ENCODE results near the gene MTHFD2. TPM values are rescaled to one million over a fixed set of nuclear protein-coding genes. Genes with fewer than 3 reads are reported as not detected.
"Not testable (repeated sequence)": the region's sequence is repeated elsewhere in the genome, so short reads cannot be mapped to it uniquely, and the experiment has no call there.

MTHFD2 gene
- total RNA-seq, 1 experiment from 2014 or later: 90.0 TPM

GRCh38 chr2:74197049-74197448, 1.4 kb upstream of the MTHFD2 start:
- no peak for DNase-seq (ENCODE audit: low read depth)

DNA sequence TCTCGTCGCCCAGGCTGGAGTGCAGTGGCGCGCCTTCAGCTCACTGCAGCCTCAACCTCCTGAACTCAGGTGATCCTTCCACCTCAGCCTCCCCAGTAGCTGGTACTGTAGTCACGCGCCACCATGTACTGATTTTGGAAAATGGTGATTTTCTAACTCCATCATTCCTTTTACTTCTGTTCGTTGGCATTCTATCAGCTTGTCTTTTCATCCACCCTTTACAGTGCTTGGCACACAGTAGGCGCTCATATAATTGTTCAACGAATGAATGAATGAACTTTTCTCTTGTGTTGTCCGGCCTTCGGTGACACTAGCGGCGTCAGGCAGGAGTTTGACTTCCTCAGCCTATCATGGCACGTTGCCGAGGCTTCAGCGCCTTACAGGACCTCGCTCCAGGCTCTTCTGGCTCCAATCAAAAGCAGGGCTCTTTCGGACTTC, 373 bp upstream of the MTHFD2 start:
- DNase-seq (ENCODE audit: low read depth): no peak

DNA sequence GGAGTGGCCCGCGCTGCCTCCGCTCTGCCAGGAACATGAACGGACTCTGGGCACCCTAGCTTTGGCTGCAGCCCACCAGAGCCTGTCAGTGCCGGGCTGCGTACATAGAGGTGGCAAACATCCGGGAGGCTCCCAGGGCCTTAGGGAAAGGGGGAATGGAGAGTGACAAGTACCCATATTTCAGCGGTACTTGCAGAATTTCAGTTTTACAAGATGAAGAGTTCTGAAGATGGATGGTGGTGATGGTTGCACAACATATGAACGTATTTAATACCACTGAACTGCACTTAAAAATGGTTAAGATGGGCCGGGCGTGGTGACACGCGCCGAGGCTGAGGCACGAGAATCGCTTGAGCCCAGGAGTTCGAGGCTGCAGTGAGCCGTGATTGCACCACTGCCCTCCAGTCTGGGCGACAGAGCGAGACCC, 873 bp downstream of the MTHFD2 start:
- no peak for DNase-seq (ENCODE audit: low read depth)

DNA sequence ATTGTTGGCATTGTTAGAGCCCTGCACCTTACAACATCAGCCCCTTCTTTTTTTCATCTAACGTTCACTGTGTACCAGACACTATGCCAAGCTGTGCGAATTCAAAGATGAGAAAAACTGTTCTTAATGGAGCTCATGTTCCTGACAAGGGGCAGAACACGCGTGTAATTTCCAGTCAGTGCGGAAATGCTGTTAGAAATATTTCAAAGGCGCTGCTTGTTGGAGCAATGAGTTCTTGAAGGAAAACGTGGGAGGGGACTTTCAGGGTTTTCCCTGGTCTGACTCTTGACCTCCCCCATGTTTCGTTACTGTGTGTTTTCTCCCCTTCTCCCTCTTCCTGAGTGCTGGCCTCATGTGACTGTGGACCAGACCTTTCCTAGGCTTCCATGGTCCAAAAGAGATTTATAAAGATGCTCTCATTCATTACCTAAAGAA, 1.5 kb downstream of the MTHFD2 start:
- DNase-seq (ENCODE audit: low read depth): peak; percentile 3

- DNase-seq (ENCODE audit: low read depth): no peak
These were observed 2.8 kb downstream of the MTHFD2 start for GRCh38 chr2:74201196-74201595.

GRCh38 chr2:74201596-74201995, 3.2 kb downstream of the MTHFD2 start:
- peak; percentile 35 for DNase-seq (ENCODE audit: low read depth)

GRCh38 chr2:74204436-74204835, 6.0 kb downstream of the MTHFD2 start:
- no peak for DNase-seq (ENCODE audit: low read depth)

- DNase-seq (ENCODE audit: low read depth): no peak
These were observed 6.7 kb downstream of the MTHFD2 start for GRCh38 chr2:74205113-74205512.

- no peak for DNase-seq (ENCODE audit: low read depth)
These were observed 7.2 kb downstream of the MTHFD2 start for GRCh38 chr2:74205596-74205995.

- DNase-seq (ENCODE audit: low read depth): peak; percentile 23
These were observed 7.8 kb downstream of the MTHFD2 start for GRCh38 chr2:74206180-74206688.

DNA sequence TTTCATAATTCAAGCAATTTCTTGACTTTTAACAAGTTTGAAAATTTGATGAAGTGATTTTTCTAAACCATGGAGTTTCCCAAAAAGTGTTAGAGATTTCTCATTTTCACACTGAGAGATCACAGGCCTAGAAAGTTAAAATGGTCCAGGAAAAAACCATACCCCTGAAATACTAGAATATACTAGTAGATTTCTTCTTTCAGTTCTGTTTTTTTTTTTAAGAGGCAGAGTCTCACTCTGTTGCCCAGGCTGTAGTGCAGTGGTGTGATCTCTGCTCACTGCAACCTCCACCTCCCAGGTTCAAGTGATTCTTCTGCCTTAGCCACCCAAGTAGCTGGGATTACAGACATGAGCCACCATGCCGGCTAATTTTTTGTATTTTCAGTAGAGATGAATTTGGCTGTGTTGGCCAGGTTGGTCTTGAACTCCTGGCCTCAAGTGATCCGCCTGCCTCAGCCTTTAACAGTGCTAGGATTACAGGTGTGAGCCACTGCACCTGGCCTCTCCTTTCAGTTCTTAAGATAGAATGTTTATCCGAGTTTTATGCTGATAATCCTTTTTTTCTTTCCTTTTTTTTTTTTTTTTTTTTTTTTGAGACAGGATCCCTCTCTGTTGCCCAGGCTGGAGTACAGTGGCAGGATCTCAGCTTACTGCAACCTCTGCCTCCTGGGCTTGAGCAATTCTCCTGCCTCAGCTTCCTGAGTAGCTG, 14.4 kb downstream of the MTHFD2 start:
- DNase-seq (ENCODE audit: low read depth): no peak

DNA sequence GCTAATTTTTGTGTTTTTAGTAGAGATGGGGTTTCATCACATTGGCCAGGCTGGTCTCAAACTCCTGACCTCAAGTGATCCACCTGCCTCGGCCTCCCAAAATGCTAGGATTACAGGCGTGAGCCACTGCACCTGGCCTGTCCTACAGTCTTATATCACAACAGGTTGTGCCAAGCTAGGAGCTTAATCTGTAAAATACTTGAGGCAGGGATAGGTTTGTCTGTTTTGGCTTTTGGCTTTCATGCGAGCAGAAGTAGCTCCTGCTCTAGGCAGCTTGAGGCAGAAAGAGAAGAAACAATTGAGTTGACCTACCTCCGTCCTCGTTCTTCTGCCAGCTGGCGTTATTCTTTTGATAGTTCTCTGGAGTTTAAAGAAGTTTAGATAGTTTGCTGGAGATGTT, 17.4 kb downstream of the MTHFD2 start:
- DNase-seq (ENCODE audit: low read depth): not testable (repeated sequence)

DNA sequence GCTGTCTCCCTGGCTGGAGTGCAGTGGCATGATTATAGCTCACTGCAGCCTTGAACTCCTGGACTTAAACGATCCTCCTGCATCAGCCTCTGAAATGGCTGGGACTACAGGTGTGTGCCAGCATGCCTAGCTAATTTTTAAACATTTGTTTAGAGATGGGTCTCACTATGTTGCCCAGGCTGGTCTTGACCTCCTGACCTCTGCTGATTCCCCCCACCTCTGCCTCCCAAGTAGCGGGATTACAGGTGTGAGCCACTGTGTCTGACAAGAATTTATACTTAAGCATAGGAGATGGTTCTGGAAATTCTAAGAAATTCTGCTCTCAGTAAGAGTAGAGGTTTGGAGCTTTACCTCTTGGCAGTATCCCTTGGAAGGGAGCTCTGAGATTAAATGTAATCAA, 18.2 kb downstream of the MTHFD2 start:
- no peak for DNase-seq (ENCODE audit: low read depth)

DNA sequence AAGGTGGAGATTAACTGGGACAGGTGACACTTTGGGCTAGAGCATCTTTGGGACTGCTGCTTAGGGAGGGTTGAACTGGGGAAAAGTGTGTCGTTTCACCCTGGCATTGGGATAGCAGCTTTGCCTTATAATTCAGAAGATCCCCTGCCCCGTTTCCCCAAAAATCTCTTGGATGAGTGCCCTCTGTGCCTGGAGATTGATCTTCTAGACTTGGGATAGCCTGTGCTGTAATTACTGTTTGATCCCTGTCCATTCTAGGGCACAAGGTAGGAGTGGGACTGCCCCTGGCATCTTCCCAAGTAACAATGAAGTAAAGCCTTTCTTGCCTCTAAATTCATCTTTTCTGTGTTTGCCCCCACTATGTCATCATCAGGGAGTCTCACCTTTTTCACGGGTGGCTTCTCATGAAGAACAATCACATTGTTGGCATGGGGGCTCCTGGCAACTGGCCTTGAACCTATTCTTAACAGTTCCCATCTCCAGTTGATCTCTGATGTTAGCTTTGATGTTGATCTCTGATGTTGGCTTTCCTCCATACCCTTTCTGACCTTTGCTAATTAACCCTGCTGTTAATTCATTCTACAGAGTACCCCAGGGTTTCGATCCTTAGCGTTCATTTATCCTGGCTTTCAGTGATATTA, 21.6 kb downstream of the MTHFD2 start:
- DNase-seq (ENCODE audit: low read depth): no peak

DNA sequence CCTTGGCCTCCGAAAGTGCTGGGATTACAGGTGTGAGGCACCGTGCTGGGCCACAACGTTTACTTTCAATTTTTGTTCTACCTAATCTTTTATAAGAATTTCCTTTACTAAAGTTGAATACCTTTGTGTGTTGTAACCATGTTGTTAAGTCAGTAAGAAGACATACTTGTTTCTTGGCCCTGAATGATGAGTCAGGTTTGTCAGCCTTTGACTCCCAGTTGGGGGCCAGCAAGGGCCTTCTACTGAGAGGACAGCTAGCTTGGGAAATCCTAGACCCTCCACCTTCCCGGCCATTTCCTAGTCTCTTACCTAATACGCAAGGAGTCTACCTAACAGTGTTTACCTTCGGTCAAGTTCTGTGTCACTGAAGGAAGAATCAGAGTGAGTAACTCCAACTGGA, 22.7 kb downstream of the MTHFD2 start:
- DNase-seq (ENCODE audit: low read depth): no peak

DNA sequence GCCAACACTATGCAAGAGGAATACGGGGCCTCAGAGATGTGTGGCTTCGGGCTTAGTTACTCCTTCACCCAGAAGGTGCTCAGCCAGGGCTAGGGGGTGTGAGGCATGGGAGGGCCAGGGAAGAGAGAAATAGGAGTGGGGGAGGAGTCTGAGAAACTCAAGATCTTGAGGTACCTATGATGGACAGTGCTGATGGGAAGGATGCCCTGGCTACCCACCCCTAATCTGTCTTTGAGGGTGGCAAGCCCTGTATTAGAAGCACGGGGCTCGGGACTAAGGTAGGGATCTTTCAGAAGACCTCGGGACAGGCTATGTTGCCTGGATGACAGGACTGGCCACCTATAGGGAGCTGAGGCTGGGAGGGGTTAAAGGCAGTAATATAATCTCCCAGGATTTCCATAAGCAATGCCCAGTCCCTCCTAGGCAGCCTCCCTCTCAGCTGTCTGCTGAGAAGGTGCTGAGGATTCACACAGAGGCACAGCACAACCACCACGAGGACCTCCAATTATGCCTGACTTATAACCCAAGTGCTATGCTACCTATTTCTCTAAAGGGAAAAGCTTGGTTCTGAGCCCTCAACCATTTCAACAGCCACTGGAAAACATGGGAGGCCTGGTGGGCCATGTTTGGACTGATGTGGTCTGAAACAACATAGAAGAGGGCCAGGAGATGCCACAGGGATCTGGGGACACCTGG, 23.3 kb downstream of the MTHFD2 start:
- DNase-seq (ENCODE audit: low read depth): no peak

DNA sequence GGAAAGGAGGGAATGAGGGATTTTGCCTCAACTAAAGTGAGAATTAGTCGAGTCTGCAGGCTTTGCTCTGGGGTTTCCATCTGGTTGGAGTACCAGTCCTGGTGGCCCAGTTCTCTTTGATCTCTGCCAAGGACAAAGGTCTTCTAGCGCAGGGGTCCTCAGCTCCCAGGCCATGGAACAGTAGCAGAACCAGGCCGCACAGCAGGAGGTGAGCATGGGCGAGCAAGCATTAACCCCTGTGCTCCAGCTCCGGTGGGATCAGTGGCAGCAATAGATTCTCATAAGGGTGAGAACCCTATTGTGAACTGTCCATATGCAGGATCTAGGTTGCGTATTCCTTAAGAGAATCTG, 23.9 kb downstream of the MTHFD2 start:
- no peak for DNase-seq (ENCODE audit: low read depth)

DNA sequence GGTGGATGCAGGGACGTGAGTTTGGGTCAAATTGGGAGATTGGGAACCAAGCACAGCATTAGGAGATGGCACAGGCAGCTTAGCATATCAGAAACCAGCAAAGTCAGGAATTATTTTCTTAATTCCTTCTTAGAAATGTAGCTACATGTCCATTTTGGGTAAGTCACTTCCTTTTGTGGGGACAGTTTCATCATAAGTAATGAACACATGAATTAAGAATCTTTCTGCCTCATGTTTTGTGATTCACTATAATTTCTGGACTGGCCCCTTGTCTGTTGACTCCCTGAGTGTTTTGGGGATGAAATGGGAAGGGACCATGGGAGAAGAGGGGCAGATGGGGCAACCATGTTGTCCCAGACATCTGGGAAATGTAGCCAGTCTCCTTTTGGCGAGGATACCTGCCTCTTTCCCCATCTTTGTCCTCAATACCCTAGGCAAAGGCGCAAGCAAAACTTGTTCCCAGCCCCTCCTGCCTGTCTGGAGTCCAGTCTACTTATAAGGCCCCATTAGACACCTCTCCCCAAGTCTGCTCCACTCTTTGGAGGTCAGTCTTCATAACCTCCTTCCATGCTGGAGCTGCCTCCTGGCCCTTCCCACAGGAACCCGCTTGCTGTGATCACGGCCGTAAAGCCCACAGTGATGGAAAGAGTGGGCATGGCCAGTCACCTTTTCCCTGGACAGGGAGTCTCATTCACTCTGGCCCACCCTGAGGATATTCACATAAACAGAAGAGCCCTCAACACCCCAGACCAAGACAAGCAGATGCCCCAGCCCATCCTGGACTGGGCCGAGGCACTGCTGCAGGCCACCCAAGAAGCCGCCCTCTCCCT, 25.7 kb downstream of the MTHFD2 start:
- DNase-seq (ENCODE audit: low read depth): no peak

- DNase-seq (ENCODE audit: low read depth): no peak
These were observed 27.5 kb downstream of the MTHFD2 start for GRCh38 chr2:74225698-74226459.

- no peak for DNase-seq (ENCODE audit: low read depth)
These were observed 28.3 kb downstream of the MTHFD2 start for GRCh38 chr2:74226648-74227213.

DNA sequence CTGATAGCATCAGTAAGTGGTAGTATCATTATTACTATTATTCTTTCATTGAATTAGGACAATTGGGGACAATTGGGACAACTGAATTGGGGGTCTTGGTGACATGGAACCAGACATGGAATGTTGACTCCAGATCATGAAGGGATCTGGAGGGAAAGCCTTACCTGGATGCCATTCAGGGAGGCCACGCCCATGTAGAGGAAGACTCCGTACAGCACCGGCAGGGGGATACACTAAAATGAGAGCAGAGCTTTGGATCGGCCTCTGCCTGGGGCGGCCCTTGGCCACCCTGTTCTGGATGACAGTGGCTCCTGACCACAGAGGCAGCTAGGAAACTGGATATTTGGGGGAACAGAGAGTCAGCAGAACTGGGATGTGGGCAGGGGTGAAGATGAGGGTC, 29.2 kb downstream of the MTHFD2 start:
- no peak for DNase-seq (ENCODE audit: low read depth)

All from Daoy (cell line).